MCF 10A (cell line): ENCODE measurements around the gene ZNF771. TPM values are rescaled to one million over a fixed set of nuclear protein-coding genes. Genes with fewer than 3 reads are reported as not detected.

Experiments used
- BruUV-seq: library from RNA; stranded (reverse); fragments of 400-500 nt; replicated peaks from 2 replicates; lab custom pipeline; 2021; lab: Mats Ljungman, UMichigan
- CTCF ChIA-PET: fragments of 300-600 bp; sonication (Branson Sonifier 250); formaldehyde crosslinking; extraction: SDS; loops from one replicate; lab custom pipeline; 2021; ENCODE audit warnings: antibody characterized with exemption, inconsistent platforms; lab: Yijun Ruan, JAX
- POLR2A ChIA-PET: fragments of 300-600, 350-650 bp; sonication (Branson Sonifier 250); formaldehyde crosslinking; extraction: SDS; loops from one replicate; lab custom pipeline; 2020; ENCODE audit warnings: antibody characterized with exemption, inconsistent platforms; lab: Yijun Ruan, JAX
- DNase-seq: peaks from one replicate; pipeline ENCODE4 v3.0.0-alpha.2; 2018; ENCODE audit not compliant: unreplicated experiment
- H3K27ac Mint-ChIP-seq: one replicate; pipeline ENCODE4 v1.8.0; 2022; ENCODE audit warnings: mild to moderate bottlenecking, low read depth, mixed read lengths; ENCODE audit not compliant: unreplicated experiment
- H3K27me3 Mint-ChIP-seq: one replicate; pipeline ENCODE4 v1.8.0; 2022; ENCODE audit warnings: mixed read lengths; ENCODE audit not compliant: insufficient read depth, unreplicated experiment
- H3K36me3 Mint-ChIP-seq: one replicate; pipeline ENCODE4 v1.8.0; 2022; ENCODE audit warnings: mild to moderate bottlenecking, moderate library complexity, mixed read lengths; ENCODE audit not compliant: insufficient read depth, unreplicated experiment
- H3K4me1 Mint-ChIP-seq: one replicate; pipeline ENCODE4 v1.8.0; 2022; ENCODE audit warnings: mixed read lengths; ENCODE audit not compliant: insufficient read depth, unreplicated experiment
- H3K4me3 Mint-ChIP-seq: one replicate; pipeline ENCODE4 v1.8.0; 2022; ENCODE audit warnings: mild to moderate bottlenecking, moderate library complexity, mixed read lengths; ENCODE audit not compliant: unreplicated experiment
- H3K9me3 Mint-ChIP-seq: one replicate; pipeline ENCODE4 v1.8.0; 2022; ENCODE audit warnings: mixed read lengths; ENCODE audit not compliant: unreplicated experiment
- CTCF ChIP-seq: fragments of 200-600 bp; IDR thresholded peaks from one replicate; pipeline ENCODE4 v1.8.0; 2022; ENCODE audit warnings: antibody characterized with exemption, mild to moderate bottlenecking; ENCODE audit not compliant: unreplicated experiment
- intact Hi-C: fragments of 100-400 bp; cut with micrococcal nuclease; formaldehyde crosslinking; loops from 2 replicates; pipeline ENCODE4 v1.14.1; 2022
- total RNA-seq: library from RNA; stranded (reverse); gene quantifications from 2 replicates; pipeline ENCODE4 v1.2.3, GENCODE V29; 2022

The ZNF771 gene
- total RNA-seq, 1 experiment from 2014 or later, result 8.3 TPM

GRCh38 chr16:30398661-30399434 lies 8.6 kb upstream of the ZNF771 start:
- no peaks in the 10 kb centered on the region for H3K9me3 Mint-ChIP-seq
- ChIA-PET POLR2A (interaction anchor here (0.7 to 1.3 kb wide), 4 partner anchors 21 to 212 kb away, joined by 3 to 6 read pairs (median 4); partner anchors contain the start of genes CD2BP2, DCTPP1 and ZNF689), CTCF (interaction anchor here (0.6 to 2.7 kb wide), 4 partner anchors 10 to 231 kb away, joined by 3 to 13 read pairs (median 4); no protein-coding TSS in a partner anchor)
- intact Hi-C loops, result no loop called here
- peak overlapping the region; percentile 27 for H3K27ac Mint-ChIP-seq
- no peak for DNase-seq
- peaks cover 7% of the 10 kb centered on the region for H3K4me1 Mint-ChIP-seq
- no peak for TF ChIP-seq CTCF
- BruUV-seq, result no TSS peak
- no peaks in the 10 kb centered on the region for H3K36me3 Mint-ChIP-seq
- no peak overlapping the region for H3K4me3 Mint-ChIP-seq
- H3K27me3 Mint-ChIP-seq, result peaks cover 3% of the 10 kb centered on the region

GRCh38 chr16:30399435-30400186 lies 7.8 kb upstream of the ZNF771 start:
- peaks cover 11% of the 10 kb centered on the region for H3K27me3 Mint-ChIP-seq
- BruUV-seq, result no TSS peak
- H3K4me1 Mint-ChIP-seq, result peaks cover 7% of the 10 kb centered on the region
- peak overlapping the region; percentile 70 for H3K4me3 Mint-ChIP-seq
- DNase-seq, result no peak
- CTCF ChIA-PET, result interaction anchor here (0.6 to 2.7 kb wide), 3 partner anchors 10 to 19 kb away, joined by 3 to 13 read pairs (median 3); no protein-coding TSS in a partner anchor
- H3K36me3 Mint-ChIP-seq, result no peaks in the 10 kb centered on the region
- no peaks in the 10 kb centered on the region for H3K9me3 Mint-ChIP-seq
- POLR2A ChIA-PET, result interaction anchor here (0.7 to 1.2 kb wide), 4 partner anchors 10 to 324 kb away, joined by 3 to 6 read pairs (median 4); partner anchors contain the start of genes DCTPP1 and ZNF689
- intact Hi-C loops, result loop anchor here (10.0 kb wide), 1 partner anchor 305 kb away; the partner anchor contains the start of genes TBX6 and YPEL3
- TF ChIP-seq CTCF, result no peak
- H3K27ac Mint-ChIP-seq, result peak overlapping the region; percentile 59

GRCh38 chr16:30401768-30402425 lies 5.5 kb upstream of the ZNF771 start:
- CTCF ChIA-PET, result interaction anchor here (1.1 kb wide), 1 partner anchor 8 kb away, joined by 3 read pairs; no protein-coding TSS in a partner anchor
- H3K9me3 Mint-ChIP-seq, result no peaks in the 10 kb centered on the region
- POLR2A ChIA-PET, result interaction anchor here (0.6 kb wide), 1 partner anchor 232 kb away, joined by 3 read pairs; no protein-coding TSS in a partner anchor
- intact Hi-C loops, result loop anchor here (10.0 kb wide), 1 partner anchor 307 kb away; the partner anchor contains the start of genes TBX6 and YPEL3
- peaks cover 11% of the 10 kb centered on the region for H3K27me3 Mint-ChIP-seq
- no TSS peak for BruUV-seq
- no peak overlapping the region for H3K27ac Mint-ChIP-seq
- no peaks in the 10 kb centered on the region for H3K4me1 Mint-ChIP-seq
- TF ChIP-seq CTCF, result no peak
- DNase-seq, result no peak
- peak overlapping the region; percentile 70 for H3K4me3 Mint-ChIP-seq
- H3K36me3 Mint-ChIP-seq, result no peaks in the 10 kb centered on the region
